Measurements from ENCODE around the gene CEP72.
"Not testable (repeated sequence)": the region's sequence is repeated elsewhere in the genome, so short reads cannot be mapped to it uniquely, and the experiment has no call there.

The CEP72 gene

DNA sequence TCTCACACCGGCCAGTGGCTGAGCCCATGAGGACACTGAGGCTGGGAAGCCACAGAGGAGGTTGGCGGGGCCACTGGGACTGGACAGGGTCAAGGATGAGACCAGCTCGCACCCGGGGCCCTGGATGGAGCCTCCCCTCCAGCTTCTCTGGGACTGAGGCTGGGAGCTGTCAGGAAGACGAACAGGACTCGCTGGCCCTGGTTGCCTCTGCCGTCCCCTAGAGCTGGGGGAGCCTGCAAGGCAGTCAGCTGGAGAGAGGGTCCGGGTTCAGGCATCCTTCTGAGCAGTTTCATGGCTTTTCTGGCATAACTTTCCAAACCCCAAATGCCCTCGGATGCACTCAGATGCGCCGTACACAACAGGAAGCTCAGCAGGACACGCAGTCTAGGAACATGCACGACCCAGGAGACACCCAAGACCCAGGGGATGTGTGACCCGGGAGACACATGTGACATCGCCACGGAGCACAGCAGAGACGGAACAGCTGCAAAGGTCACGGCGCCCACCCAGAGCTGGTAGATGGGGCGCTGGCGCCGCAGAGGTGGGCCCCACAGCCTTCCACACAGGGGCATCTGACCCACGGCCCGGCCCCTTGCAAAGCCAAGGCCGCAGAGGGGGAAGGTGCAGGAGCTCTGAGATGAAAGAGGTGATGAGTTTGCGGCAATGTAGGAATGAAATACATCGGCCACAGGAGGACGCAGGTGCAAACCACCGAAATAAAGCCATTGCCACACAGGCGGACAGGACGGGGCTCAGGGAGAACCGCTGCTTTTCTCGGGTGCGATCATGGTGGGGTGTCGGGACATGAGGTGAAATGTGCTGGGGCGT, 63.9 kb downstream of the CEP72 start:
- no peak overlapping the region for H3K27ac ChIP-seq
- no peak overlapping the region for H3K4me3 ChIP-seq

DNA sequence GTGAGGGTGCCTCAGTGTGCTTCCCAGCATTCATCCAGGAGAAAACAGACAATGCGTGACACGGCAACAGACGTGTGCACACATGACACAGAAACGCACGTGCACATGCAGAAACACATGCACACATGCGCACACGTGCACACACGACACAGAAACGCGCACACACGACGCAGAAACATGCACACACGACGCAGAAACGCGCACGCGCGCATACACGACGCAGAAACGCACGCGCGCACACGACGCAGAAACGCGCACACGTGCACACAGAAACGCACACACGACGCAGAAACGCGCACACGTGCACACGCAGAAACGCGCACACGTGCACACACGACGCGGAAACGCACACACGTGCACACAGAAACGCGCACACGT, 64.5 kb downstream of the CEP72 start:
- no peak overlapping the region for H3K4me3 ChIP-seq
- H3K27ac ChIP-seq, result no peak overlapping the region

DNA sequence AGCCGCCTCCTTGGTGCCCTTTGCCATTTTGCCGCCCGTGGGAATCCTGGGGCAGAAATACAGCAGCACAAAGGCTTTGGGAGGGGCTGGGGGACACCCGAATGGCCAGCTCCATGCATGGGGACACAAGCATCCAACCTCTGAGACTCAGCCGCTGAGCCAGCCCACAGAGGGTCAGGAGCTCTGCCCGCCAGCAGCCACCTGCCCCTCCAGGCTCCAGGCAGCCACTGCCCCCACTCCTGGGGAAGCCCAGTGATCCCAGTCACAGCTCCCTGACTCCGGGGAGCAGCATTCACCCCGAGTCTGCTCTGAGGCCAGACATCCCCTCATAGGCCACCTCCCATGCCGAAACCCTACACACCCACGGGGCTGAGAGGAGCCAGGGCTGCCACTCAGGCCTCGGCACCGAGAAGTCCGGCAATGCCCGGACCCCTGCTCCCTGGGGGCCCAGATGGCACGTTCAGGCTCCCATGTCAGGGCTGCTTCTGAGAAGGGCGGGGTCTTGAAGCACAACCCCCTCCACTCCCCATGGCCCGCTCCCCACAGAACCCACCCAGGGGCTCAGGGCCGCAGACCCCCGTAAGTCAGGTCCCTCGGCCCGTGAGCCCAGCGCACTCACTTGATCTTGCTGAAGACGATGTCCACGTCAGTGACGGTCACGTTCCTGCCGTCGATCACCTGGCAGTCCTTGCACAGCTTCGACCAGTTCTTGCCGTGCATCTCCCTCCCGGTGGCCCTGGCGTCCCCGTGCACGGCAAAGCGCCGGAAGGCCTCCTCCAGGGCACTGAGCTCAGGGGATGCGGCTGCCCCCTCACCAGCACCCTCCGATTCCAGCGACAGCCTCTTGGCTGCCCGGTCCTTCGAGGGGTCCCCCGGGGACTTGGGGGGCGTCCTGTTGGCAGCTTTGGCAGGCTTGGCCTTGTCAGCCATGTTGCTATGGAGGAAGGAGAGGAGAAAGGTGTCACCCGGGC, 65.3 kb downstream of the CEP72 start:
- Histone ChIP-seq H3K27ac (no peak overlapping the region), H3K4me3 (no peak overlapping the region)

DNA sequence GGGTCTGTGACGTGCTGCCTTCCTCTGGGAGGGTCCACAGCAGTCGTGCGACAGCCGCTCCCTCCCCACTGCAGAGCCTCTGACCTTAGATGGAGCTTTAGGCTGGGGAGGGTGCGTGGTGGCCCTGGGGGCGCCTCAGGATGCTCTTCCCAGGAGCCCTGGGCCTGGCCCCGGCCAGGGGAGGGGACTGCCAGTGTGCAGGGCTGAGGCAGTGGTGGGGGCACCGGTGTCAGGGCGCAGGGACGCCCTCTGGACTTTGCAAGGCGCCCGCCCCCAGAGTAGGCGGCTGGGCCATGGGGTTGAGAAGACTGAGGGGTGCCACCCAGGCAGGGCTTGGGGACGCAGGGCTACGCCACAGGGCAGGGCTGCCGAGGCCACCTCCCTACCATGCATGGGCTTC, 66.4 kb downstream of the CEP72 start:
- not testable (repeated sequence) for H3K27ac ChIP-seq, H3K4me3 ChIP-seq

GRCh38 chr5:679166-679895, 67.2 kb downstream of the CEP72 start:
- H3K4me3 ChIP-seq, H3K27ac ChIP-seq: not testable (repeated sequence)

- not testable (repeated sequence) for H3K27ac ChIP-seq
Measured at GRCh38 chr5:680118-680795, 68.1 kb downstream of the CEP72 start.

GRCh38 chr5:680836-681235, 68.7 kb downstream of the CEP72 start:
- H3K27ac ChIP-seq, H3K4me3 ChIP-seq: not testable (repeated sequence)

More at GRCh38 chr5:680118-680795, 68.1 kb downstream of the CEP72 start:
- H3K4me3 ChIP-seq, result not testable (repeated sequence)

GRCh38 chr5:681317-682191, 69.4 kb downstream of the CEP72 start:
- H3K4me3 ChIP-seq, H3K27ac ChIP-seq: not testable (repeated sequence)

DNA sequence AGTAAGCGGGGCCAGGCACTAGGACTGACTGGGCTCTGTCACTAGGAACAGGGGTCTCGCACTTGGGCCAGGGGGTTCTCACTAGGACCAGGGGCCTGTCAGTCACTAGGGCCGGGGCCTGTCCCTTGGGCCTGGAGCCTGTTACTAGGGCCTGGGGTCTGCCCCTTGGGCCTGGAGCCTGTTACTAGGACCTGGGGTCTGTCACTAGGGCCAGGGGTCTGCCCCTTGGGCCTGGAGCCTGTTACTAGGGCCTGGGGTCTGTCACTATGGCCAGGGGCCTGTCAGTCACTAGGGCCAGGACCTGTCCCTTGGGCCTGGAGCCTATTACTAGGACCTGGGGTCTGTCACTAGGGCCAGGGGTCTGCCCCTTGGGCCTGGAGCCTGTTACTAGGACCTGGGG, 70.1 kb downstream of the CEP72 start:
- not testable (repeated sequence) for H3K27ac ChIP-seq, H3K4me3 ChIP-seq

GRCh38 chr5:682651-683358, 70.7 kb downstream of the CEP72 start:
- H3K27ac ChIP-seq, H3K4me3 ChIP-seq: not testable (repeated sequence)

GRCh38 chr5:683551-684481, 71.7 kb downstream of the CEP72 start:
- Histone ChIP-seq H3K27ac (no peak overlapping the region), H3K4me3 (no peak overlapping the region)

DNA sequence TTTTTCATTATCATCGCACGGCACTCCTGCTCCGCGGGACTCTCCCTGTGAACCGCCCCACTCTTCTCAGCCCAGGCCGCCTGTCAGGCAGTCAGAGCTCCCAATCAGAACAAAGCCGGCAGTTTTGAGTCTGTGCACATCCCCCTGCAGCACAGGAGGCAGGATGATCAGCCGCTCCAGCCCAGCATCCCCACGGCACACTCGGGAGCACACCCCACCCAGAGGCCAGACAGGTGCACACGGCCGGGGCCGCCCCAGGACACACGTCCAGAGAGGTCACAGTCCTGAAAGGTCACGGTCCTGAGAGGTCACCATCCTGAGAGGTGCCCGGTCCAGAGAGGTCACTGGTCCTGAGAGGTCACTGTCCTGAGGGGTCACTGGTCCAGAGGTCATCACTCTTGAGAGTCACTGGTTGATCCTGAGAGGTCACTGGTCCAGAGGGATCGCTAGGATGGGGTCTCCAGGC, 72.6 kb downstream of the CEP72 start:
- no peak overlapping the region for H3K27ac ChIP-seq
- no peak overlapping the region for H3K4me3 ChIP-seq

- H3K27ac ChIP-seq, result no peak overlapping the region
- H3K4me3 ChIP-seq, result no peak overlapping the region
Measured at GRCh38 chr5:685262-686171, 73.4 kb downstream of the CEP72 start.

- H3K27ac ChIP-seq, H3K4me3 ChIP-seq: not testable (repeated sequence)
Measured at GRCh38 chr5:686172-686523, 74.0 kb downstream of the CEP72 start.

- not testable (repeated sequence) for H3K4me3 ChIP-seq, H3K27ac ChIP-seq
Measured at GRCh38 chr5:686936-687335, 74.8 kb downstream of the CEP72 start.

Data from skin epidermis (tissue), 12 donors.